Trophoblast cell (in vitro differentiated cells and primary cell): ENCODE results near the gene ARFIP1.

ENCODE experiments used
- DNase-seq, 2 donors: peaks; one replicate each; pipeline ENCODE4 v3.0.0-alpha.2; 2016
- H2AFZ ChIP-seq: 2 replicates; pipeline ENCODE4 v1.6.1; 2013; ENCODE audit warnings: low read length, moderate library complexity, mild to moderate bottlenecking; ENCODE audit not compliant: insufficient read depth, poor library complexity
- H2AK5ac ChIP-seq: 2 replicates; pipeline ENCODE4 v1.6.1; 2013; ENCODE audit warnings: mild to moderate bottlenecking, low read length
- H2BK120ac ChIP-seq: 2 replicates; pipeline ENCODE4 v1.6.1; 2013; ENCODE audit warnings: low read length, mild to moderate bottlenecking, moderate library complexity; ENCODE audit not compliant: insufficient read depth, poor library complexity
- H2BK12ac ChIP-seq: 2 replicates; pipeline ENCODE4 v1.6.1; 2013; ENCODE audit warnings: mild to moderate bottlenecking, low read length, moderate library complexity
- H2BK5ac ChIP-seq: 2 replicates; pipeline ENCODE4 v1.6.1; 2013; ENCODE audit warnings: low read length, low read depth, moderate library complexity, mild to moderate bottlenecking; ENCODE audit not compliant: poor library complexity
- H3K14ac ChIP-seq: 2 replicates; pipeline ENCODE4 v1.6.1; 2013; ENCODE audit warnings: mild to moderate bottlenecking, low read length
- H3K18ac ChIP-seq: 2 replicates; pipeline ENCODE4 v1.6.1; 2013; ENCODE audit warnings: mild to moderate bottlenecking, low read length
- H3K23ac ChIP-seq: 2 replicates; pipeline ENCODE4 v1.6.1; 2013; ENCODE audit warnings: low read length
- H3K27ac ChIP-seq: 2 replicates; pipeline ENCODE4 v1.5.1; 2013; ENCODE audit warnings: low read depth, mild to moderate bottlenecking, inconsistent platforms, low read length, moderate library complexity
- H3K27me3 ChIP-seq: 2 replicates; pipeline ENCODE4 v1.6.1; 2013; ENCODE audit warnings: inconsistent platforms, mild to moderate bottlenecking, low read length, moderate library complexity; ENCODE audit not compliant: insufficient read depth
- H3K36me3 ChIP-seq, 2 experiments: 1 replicate in 1 of 2; 2 replicates in 1 of 2; pipeline ENCODE4 v1.6.1; 2013; ENCODE audit warnings: low read length in 2 of 2, mild to moderate bottlenecking in 2 of 2, moderate library complexity in 1 of 2; ENCODE audit not compliant: insufficient read depth in 2 of 2, control insufficient read depth in 1 of 2
- H3K4ac ChIP-seq: 2 replicates; pipeline ENCODE4 v1.6.1; 2013; ENCODE audit warnings: low read depth, mild to moderate bottlenecking, low read length, moderate library complexity
- H3K4me1 ChIP-seq, 2 experiments: 1 replicate in 1 of 2; 2 replicates in 1 of 2; pipeline ENCODE4 v1.6.1; 2013; ENCODE audit warnings: low read length in 2 of 2, mild to moderate bottlenecking in 2 of 2, moderate library complexity in 1 of 2; ENCODE audit not compliant: insufficient read depth in 2 of 2, control insufficient read depth in 1 of 2
- H3K4me2 ChIP-seq: 2 replicates; pipeline ENCODE4 v1.6.1; 2013; ENCODE audit warnings: inconsistent platforms, mild to moderate bottlenecking, low read length, moderate library complexity
- H3K4me3 ChIP-seq: 2 replicates; pipeline ENCODE4 v1.5.1; 2013; ENCODE audit warnings: mild to moderate bottlenecking, low read depth, low read length, inconsistent platforms
- H3K79me1 ChIP-seq: one replicate; pipeline ENCODE4 v1.6.1; 2013; ENCODE audit warnings: low read length
- H3K79me2 ChIP-seq: 2 replicates; pipeline ENCODE4 v1.6.1; 2013; ENCODE audit warnings: low read length, mild to moderate bottlenecking; ENCODE audit not compliant: control insufficient read depth, insufficient read depth, poor library complexity
- H3K9ac ChIP-seq: 2 replicates; pipeline ENCODE4 v1.6.1; 2013; ENCODE audit warnings: mild to moderate bottlenecking, low read length
- H3K9me3 ChIP-seq: 2 replicates; pipeline ENCODE4 v1.6.1; 2013; ENCODE audit warnings: low read depth, mild to moderate bottlenecking, control low read depth, inconsistent platforms, low read length; ENCODE audit not compliant: insufficient read depth
- H4K12ac ChIP-seq: 2 replicates; pipeline ENCODE4 v1.6.1; 2013; ENCODE audit warnings: low read depth, mild to moderate bottlenecking, low read length, moderate library complexity
- H4K8ac ChIP-seq: 2 replicates; pipeline ENCODE4 v1.6.1; 2013; ENCODE audit warnings: low read depth, mild to moderate bottlenecking, low read length, moderate library complexity
- H4K91ac ChIP-seq: one replicate; pipeline ENCODE4 v1.6.1; 2013; ENCODE audit warnings: low read depth, mild to moderate bottlenecking, low read length, moderate library complexity
- WGBS: extraction: QIAGEN DNeasy Blood & Tissue Kit; methylation state at CpG from one replicate; pipeline ENCODE4 v1.1.7; 2013; ENCODE audit warnings: missing lambda C conversion rate; ENCODE audit not compliant: insufficient read length, insufficient coverage; ENCODE audit errors: extremely low coverage; 5-methylcytosine and 5-hydroxymethylcytosine counted together

The ARFIP1 gene

GRCh38 chr4:152929888-152930287, 150.1 kb downstream of the ARFIP1 start:
- Histone ChIP-seq H3K9ac (no peak overlapping the region), H2AFZ (no peak overlapping the region)

DNA sequence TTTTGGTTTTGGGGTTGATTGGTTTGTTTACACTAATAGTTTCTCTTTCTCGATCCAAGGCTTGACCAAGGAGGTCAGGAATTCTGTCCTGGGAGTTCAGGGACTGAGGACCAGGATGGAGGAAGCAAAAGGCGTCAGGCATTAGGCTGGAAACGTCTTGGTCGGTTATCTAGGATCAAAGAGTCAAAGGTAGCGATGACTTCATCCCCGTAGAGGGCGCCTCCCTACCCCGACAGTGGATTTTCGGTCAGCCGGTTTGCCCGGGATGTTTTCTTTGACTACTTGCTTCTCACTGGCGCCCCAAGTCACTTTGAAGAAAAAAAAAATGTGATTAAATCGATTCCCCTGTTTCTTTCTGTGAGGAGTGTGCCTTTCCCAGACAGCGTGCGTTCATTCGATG, 155.4 kb downstream of the ARFIP1 start:
- Histone ChIP-seq H4K91ac (no peak overlapping the region), H3K79me1 (peaks cover 30% of the 10 kb centered on the region), H2BK120ac (no peak overlapping the region), H2AK5ac (no peak overlapping the region), H3K18ac (no peak overlapping the region), H3K9me3 (no peaks in the 10 kb centered on the region), H3K79me2 (peaks cover 20% of the 10 kb centered on the region), H2AFZ (no peak overlapping the region), H4K8ac (no peak overlapping the region), H3K4ac (no peak overlapping the region), H3K23ac (no peak overlapping the region), H3K9ac (no peak overlapping the region), H3K4me1 (peaks cover 0 to 6% of the 10 kb centered on the region in 2 experiments), H3K27me3 (no peaks in the 10 kb centered on the region), H3K14ac (no peak overlapping the region), H3K4me2 (peak overlapping the region; percentile 96), H3K4me3 (no peak overlapping the region), H2BK5ac (peak overlapping the region; percentile 53), H3K36me3 (no peaks in the 10 kb centered on the region), H2BK12ac (no peak overlapping the region), H3K27ac (peak overlapping the region; percentile 83), H4K12ac (no peak overlapping the region)
- WGBS = no CpG with 5 or more reads among the region's 16 CpGs
- peak; percentile 75 to 84 for DNase-seq

More at GRCh38 chr4:152929888-152930287, 150.1 kb downstream of the ARFIP1 start:
- H2AK5ac ChIP-seq = no peak overlapping the region
- peaks cover 2% of the 10 kb centered on the region for H3K9me3 ChIP-seq
- H3K18ac ChIP-seq = no peak overlapping the region
- H3K4ac ChIP-seq = peak overlapping the region; percentile 47
- H3K4me1 ChIP-seq = peaks cover 0 to 7% of the 10 kb centered on the region in 2 experiments
- no peak overlapping the region for H3K27ac ChIP-seq
- H2BK120ac ChIP-seq = no peak overlapping the region
- peak overlapping the region; percentile 47 for H4K91ac ChIP-seq
- no peak overlapping the region for H3K4me3 ChIP-seq
- H3K79me1 ChIP-seq = peaks cover 12% of the 10 kb centered on the region
- H3K23ac ChIP-seq = no peak overlapping the region
- no peak overlapping the region for H4K12ac ChIP-seq
- H3K79me2 ChIP-seq = no peaks in the 10 kb centered on the region
- H3K4me2 ChIP-seq = no peak overlapping the region
- WGBS = no CpG with 5 or more reads among the region's 1 CpG
- no peak overlapping the region for H2BK12ac ChIP-seq
- DNase-seq = no peak
- no peak overlapping the region for H4K8ac ChIP-seq
- peak overlapping the region; percentile 86 for H3K14ac ChIP-seq
- H3K36me3 ChIP-seq = no peaks in the 10 kb centered on the region
- no peaks in the 10 kb centered on the region for H3K27me3 ChIP-seq
- H2BK5ac ChIP-seq = no peak overlapping the region

DNA sequence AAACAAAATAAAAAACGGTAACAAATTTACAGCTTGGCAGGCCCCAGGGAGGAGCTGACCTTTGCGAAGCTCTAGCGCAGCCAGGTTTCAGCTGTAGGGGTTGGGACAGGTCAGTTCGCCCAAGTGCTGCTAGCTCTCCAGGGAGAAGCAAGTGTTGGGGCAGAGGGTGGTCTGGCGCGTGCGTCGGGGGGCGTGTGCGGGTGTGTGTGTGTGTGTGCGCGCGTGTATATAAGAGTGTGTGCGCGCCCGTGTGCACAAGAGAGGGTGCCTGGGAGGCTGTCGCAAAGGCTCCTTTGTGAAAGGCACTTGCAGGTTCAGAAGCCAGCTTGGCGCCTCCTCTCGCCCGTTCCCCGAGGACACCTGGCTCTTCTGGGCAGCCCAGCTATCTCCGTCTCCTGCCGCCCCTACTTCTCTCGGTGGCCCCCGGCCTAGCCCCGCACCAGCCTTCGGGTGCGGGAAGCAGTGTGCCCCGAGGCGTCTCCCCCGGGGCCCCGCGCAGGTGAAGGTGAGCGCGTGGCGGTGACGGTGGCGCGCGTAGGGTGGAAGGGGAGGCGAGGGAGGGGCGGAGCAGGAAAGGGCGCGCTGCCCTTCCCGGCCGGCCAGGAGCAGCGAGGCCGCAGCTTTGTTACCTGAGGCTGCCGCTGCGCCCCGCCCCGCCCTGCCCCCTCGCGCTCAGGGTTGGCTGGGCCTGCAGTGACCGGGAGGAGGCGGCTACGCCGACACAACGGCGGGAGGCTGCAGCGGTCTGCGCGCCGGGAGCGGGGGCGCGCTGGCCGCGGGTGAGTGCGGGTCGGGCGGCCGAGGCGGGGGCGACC, 156.1 kb downstream of the ARFIP1 start, which contains the start of gene FHDC1:
TSS of gene FHDC1 (plus strand) at position 693 of the 815 bp plus-strand sequence. CDS start 6,735 bp downstream, outside the sequence.
- no peak within 1 kb of the TSS for H2BK12ac ChIP-seq
- H3K9me3 ChIP-seq = no peaks in the 10 kb centered on the region
- peak within 1 kb of the TSS; percentile 60 for H4K12ac ChIP-seq
- H3K14ac ChIP-seq = peak within 1 kb of the TSS; percentile 90
- peak within 1 kb of the TSS; percentile 89 for H4K91ac ChIP-seq
- H2AFZ ChIP-seq = peak within 1 kb of the TSS; percentile 80
- H3K4ac ChIP-seq = peak within 1 kb of the TSS; percentile 41
- peak within 1 kb of the TSS; percentile 53 for H2BK5ac ChIP-seq
- H3K27me3 ChIP-seq = no peaks in the 10 kb centered on the region
- peak within 1 kb of the TSS; percentile 81 for H4K8ac ChIP-seq
- no peaks in the 10 kb centered on the region for H3K36me3 ChIP-seq
- H3K4me2 ChIP-seq = peak within 1 kb of the TSS; percentile 96
- peak within 1 kb of the TSS; percentile 76 for H2BK120ac ChIP-seq
- peak within 1 kb of the TSS; percentile 90 for H3K9ac ChIP-seq
- peak within 1 kb of the TSS; percentile 30 for H2AK5ac ChIP-seq
- peaks cover 30% of the 10 kb centered on the region for H3K79me1 ChIP-seq
- peaks cover 20% of the 10 kb centered on the region for H3K79me2 ChIP-seq
- no CpG with 5 or more reads among the region's 75 CpGs for WGBS
- peak within 1 kb of the TSS; percentile 83 for H3K27ac ChIP-seq
- no peak within 1 kb of the TSS for H3K23ac ChIP-seq
- H3K4me3 ChIP-seq = peak within 1 kb of the TSS; percentile 89
- DNase-seq = peak; percentile 88 to 89
- H3K4me1 ChIP-seq = peaks cover 0 to 6% of the 10 kb centered on the region in 2 experiments
- peak within 1 kb of the TSS; percentile 90 for H3K18ac ChIP-seq

DNA sequence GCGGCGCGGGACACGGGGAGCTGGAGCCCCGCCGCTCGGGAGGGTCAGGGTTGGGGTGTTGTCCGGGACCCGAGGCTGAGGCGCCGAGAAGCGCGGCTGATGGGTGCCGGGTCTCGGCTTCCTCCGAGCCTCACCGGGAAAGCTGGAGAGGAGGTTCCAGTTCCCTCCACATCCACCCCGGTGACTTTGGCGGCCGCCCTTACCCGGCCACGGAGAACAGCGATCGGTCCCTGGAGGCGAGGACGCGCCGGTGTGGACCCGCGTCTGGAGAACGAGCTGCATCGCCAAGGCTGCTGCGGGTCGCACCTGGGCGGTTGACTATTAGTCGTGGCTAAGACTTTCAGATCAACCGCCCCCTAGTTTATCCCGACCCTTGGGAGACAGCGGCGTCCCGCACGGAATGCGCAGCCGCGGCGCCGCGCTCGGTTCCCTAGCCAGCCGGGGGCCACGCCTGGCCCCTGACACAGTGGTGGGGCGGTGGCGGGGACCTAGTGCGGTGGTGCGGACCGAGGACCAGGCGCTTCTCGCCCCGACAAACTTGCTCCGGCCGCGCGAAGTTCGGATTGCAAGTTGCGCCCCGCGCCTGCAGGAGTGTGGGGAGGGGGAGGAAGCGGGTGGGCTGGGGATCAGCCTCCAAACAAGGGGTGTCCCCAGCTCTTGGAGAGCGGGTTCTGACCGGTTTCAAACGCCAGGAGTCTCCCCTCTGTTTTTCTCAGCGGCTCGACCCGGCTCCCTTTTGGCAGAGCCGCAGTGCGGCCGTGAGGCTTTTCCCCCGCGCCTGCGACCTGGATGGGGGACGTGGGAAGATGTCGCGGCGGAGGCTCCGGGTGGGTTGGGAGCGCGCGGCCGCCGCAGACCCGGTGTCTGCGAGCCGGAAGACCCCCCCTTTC, 156.9 kb downstream of the ARFIP1 start:
- H2AFZ ChIP-seq = peak overlapping the region; percentile 80
- H2AK5ac ChIP-seq = peak overlapping the region; percentile 30
- no peak overlapping the region for H2BK12ac ChIP-seq
- peak overlapping the region; percentile 90 for H3K18ac ChIP-seq
- H3K4me1 ChIP-seq = peaks cover 0 to 6% of the 10 kb centered on the region in 2 experiments
- H2BK120ac ChIP-seq = peak overlapping the region; percentile 23
- peak overlapping the region; percentile 51 for H4K12ac ChIP-seq
- no CpG with 5 or more reads among the region's 93 CpGs for WGBS
- peaks cover 20% of the 10 kb centered on the region for H3K79me2 ChIP-seq
- H3K4ac ChIP-seq = peak overlapping the region; percentile 28
- peak; percentile 72 to 86 for DNase-seq
- H3K27ac ChIP-seq = peak overlapping the region; percentile 76
- peak overlapping the region; percentile 51 for H2BK5ac ChIP-seq
- H3K14ac ChIP-seq = peak overlapping the region; percentile 90
- H3K9me3 ChIP-seq = no peaks in the 10 kb centered on the region
- H3K4me3 ChIP-seq = peak overlapping the region; percentile 89
- H3K27me3 ChIP-seq = no peaks in the 10 kb centered on the region
- no peak overlapping the region for H3K23ac ChIP-seq
- peak overlapping the region; percentile 79 for H4K8ac ChIP-seq
- H4K91ac ChIP-seq = peak overlapping the region; percentile 89
- H3K79me1 ChIP-seq = peaks cover 30% of the 10 kb centered on the region
- peak overlapping the region; percentile 90 for H3K9ac ChIP-seq
- H3K4me2 ChIP-seq = peak overlapping the region; percentile 96
- no peaks in the 10 kb centered on the region for H3K36me3 ChIP-seq
